Omental fat pad (tissue), 4 donors: Measurements from ENCODE around the gene ANXA5. TPM values are rescaled to one million over a fixed set of nuclear protein-coding genes. Genes with fewer than 3 reads are reported as not detected.
A peak's percentile ranks its signal among the peaks of the same experiment; 100 is the strongest.

Experiments used
- ATAC-seq: fragments of 150-250 bp; one replicate; pipeline ENCODE4 v1.9.1; 2016; ENCODE audit warnings: mild to moderate bottlenecking, moderate library complexity; ENCODE audit not compliant: low FRiP score
- DNase-seq: peaks from one replicate; pipeline ENCODE4 v3.0.0-alpha.2; 2019; ENCODE audit warnings: low spot score
- CTCF ChIP-seq, 3 donors: fragments of 450-650 bp; IDR thresholded peaks; one replicate each; pipeline ENCODE4 v1.5.1; 2016 to 2017; ENCODE audit warnings: antibody characterized with exemption in 3 of 3, mild to moderate bottlenecking in 3 of 3, moderate library complexity in 2 of 3
- total RNA-seq, 4 donors: library from RNA; depleted of rRNA; stranded (reverse); fragments of >200 nt; gene quantifications; one replicate each; pipeline ENCODE4 v1.1.0, GENCODE V29; 2016

The ANXA5 gene
- total RNA-seq, 4 donors from 2014 or later: 319 to 810 (median 629) TPM

DNA sequence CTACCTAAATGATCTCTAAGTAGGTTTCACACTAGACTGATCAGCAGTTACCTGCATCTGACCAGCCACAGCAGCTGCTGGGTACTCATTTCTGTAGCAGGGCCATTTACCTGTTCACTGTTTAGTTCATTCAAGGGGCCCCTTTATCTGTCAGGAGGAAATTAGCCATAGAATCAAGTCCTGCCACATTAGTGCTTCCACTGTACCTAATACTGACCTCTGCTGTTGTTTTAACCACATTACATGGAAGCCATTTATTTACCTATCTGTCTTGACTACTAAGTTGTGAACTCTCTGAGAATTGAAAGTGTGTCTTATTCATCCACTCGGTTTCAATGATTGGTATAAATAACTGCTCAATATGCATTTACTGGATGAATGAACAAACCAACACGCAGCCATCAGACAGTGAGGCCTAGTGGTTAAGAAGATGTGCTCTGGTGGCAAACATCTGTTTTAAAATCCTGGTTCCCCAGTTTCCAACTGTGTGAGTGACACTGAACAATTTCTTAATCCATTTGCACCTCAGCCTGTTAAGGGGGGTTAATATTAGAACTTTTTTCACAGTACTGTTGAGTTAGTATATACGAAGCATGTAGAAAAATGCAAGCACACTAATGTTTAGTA lies 30.0 kb upstream of the ANXA5 start:
- ATAC-seq (peak; percentile 81), DNase-seq (no peak)
- no peak for TF ChIP-seq CTCF (IDR thresholded peaks at IDR 0.05)

DNA sequence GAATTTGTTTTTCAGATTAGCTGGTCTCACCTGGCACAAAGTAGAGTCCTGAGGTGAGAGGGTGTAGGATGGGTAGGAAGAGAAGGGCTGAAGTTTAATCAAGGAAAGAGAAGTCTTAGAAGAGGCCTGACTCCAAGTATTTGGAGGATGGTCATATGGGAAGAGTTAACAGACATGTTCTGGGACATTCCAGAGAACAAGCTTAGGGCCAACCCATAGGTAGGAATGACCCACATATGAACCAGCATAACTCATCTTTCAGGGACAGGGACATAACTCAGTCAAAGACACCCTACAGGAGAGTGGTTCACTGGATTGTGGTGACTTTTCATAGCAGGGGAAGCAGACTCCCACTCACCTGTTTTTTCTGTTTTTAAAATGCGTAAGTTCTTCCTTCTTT lies 27.9 kb upstream of the ANXA5 start:
- DNase-seq (no peak), ATAC-seq (no peak)
- TF ChIP-seq CTCF (IDR thresholded peaks at IDR 0.05): no peak

DNA sequence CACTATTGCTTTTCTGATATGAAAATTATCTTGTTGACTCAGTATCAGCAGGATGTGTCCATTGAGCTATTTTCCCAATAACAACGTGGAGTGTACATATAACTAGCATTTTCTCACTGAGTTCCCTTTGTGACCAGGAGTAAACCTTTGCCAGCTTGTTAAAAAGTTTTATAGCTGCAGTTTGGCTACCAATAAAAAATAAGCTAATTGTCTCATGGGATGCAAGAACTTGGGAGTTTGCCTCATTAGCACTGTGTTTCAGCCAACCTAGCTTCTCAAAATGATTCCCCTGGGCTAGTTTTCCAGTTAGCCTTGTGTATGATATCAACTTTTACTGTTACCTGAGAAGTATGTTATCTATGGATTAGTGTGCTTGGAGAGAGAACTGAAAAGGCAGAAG lies 24.9 kb upstream of the ANXA5 start:
- no peak for ATAC-seq
- DNase-seq: no peak
- no peak for TF ChIP-seq CTCF (IDR thresholded peaks at IDR 0.05)

- no peak for DNase-seq
- no peak for TF ChIP-seq CTCF (IDR thresholded peaks at IDR 0.05)
- no peak for ATAC-seq
Measured at GRCh38 chr4:121720109-121720508, 23.3 kb upstream of the ANXA5 start.

GRCh38 chr4:121717680-121718237 lies 21.0 kb upstream of the ANXA5 start:
- DNase-seq: no peak
- peak; percentile 63 for ATAC-seq
- no peak for TF ChIP-seq CTCF (IDR thresholded peaks at IDR 0.05)

GRCh38 chr4:121714548-121714947 lies 17.8 kb upstream of the ANXA5 start:
- no peak for TF ChIP-seq CTCF (IDR thresholded peaks at IDR 0.05)
- DNase-seq (no peak), ATAC-seq (no peak)

DNA sequence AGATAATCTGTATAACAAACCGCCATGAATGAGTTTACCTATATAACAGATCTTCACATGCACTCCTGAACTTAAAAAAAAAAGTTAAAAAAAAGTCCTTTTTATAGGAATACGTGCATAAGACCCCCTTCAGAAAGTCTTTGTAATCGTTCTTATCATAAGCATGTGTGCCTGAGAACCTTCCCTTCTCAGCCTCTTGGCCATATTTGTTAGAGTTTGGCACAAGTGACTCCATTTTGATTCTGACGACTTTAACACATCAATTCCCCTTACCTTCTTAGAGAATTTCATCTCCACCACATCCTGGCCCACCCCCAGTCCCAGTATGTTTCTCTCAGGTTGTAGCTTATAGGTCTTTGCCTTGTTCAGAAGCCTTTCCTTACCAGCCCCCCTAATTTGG lies 16.0 kb upstream of the ANXA5 start:
- ATAC-seq (no peak), DNase-seq (no peak)

More for the DNA sequence above, 16.0 kb upstream of the ANXA5 start:
- no peak for TF ChIP-seq CTCF (IDR thresholded peaks at IDR 0.05)
